Ishikawa (cell line): ENCODE measurements around the gene MYCBP2.

Experiments used
- CEBPB ChIP-seq: IDR thresholded peaks from 2 replicates; pipeline ENCODE4 v1.6.1; 2012
- CREB1 ChIP-seq: IDR thresholded peaks from 2 replicates; pipeline ENCODE4 v1.6.1; 2012; ENCODE audit warnings: low read depth
- EGR1 ChIP-seq: IDR thresholded peaks from 2 replicates; pipeline ENCODE4 v1.6.1; 2012
- EP300 ChIP-seq: IDR thresholded peaks from 2 replicates; pipeline ENCODE4 v1.6.1; 2012; ENCODE audit warnings: borderline replicate concordance
- FOXM1 ChIP-seq: IDR thresholded peaks from 2 replicates; pipeline ENCODE4 v1.6.1; 2012; ENCODE audit warnings: low read depth, borderline replicate concordance
- NFIC ChIP-seq: IDR thresholded peaks from 2 replicates; pipeline ENCODE4 v1.6.1; 2012
- RAD21 ChIP-seq: IDR thresholded peaks from 2 replicates; pipeline ENCODE4 v1.6.1; 2012; ENCODE audit warnings: low read depth
- TAF1 ChIP-seq: IDR thresholded peaks from 2 replicates; pipeline ENCODE4 v1.6.1; 2012; ENCODE audit warnings: low read depth, mild to moderate bottlenecking
- YY1 ChIP-seq: IDR thresholded peaks from 2 replicates; pipeline ENCODE4 v1.6.1; 2012; ENCODE audit warnings: low read depth
- ZBTB7A ChIP-seq: IDR thresholded peaks from 2 replicates; pipeline ENCODE4 v1.6.1; 2012; ENCODE audit warnings: low read depth
- TF ChIP-seq, protein P1 (sequence below): IDR thresholded peaks from 2 replicates; pipeline ENCODE4 v1.6.1; 2012
- TF ChIP-seq, protein P2 (sequence below): IDR thresholded peaks from 2 replicates; pipeline ENCODE4 v1.6.1; 2012; ENCODE audit warnings: low read depth, mild to moderate bottlenecking
- TF ChIP-seq, protein P3 (sequence below): IDR thresholded peaks from 2 replicates; pipeline ENCODE4 v1.6.1; 2012

DNA sequence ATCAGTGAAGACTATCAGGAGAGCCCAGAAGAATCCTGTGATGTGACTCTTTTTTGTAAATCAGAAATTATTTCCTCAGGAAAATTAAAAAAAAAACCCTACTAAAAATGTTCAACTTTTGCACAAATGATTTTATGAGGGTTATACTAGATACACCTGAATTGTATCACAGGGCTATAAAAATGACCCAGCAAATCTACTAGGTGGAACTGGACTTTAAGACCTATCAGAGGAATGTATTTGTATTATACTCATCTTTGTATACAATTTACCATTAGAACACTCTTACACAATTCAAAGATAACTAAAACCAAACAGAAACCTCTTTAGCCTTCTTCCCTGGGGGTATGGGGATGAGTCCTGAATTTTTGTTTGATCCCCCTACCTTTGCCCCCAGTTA, 307.1 kb downstream of the MYCBP2 start:
- TF ChIP-seq, protein P1, sequence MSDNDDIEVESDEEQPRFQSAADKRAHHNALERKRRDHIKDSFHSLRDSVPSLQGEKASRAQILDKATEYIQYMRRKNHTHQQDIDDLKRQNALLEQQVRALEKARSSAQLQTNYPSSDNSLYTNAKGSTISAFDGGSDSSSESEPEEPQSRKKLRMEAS, result no peak
- TF ChIP-seq TAF1, result no peak
- TF ChIP-seq RAD21, result no peak
- TF ChIP-seq YY1, result no peak
- TF ChIP-seq FOXM1, result no peak
- TF ChIP-seq, protein P2, sequence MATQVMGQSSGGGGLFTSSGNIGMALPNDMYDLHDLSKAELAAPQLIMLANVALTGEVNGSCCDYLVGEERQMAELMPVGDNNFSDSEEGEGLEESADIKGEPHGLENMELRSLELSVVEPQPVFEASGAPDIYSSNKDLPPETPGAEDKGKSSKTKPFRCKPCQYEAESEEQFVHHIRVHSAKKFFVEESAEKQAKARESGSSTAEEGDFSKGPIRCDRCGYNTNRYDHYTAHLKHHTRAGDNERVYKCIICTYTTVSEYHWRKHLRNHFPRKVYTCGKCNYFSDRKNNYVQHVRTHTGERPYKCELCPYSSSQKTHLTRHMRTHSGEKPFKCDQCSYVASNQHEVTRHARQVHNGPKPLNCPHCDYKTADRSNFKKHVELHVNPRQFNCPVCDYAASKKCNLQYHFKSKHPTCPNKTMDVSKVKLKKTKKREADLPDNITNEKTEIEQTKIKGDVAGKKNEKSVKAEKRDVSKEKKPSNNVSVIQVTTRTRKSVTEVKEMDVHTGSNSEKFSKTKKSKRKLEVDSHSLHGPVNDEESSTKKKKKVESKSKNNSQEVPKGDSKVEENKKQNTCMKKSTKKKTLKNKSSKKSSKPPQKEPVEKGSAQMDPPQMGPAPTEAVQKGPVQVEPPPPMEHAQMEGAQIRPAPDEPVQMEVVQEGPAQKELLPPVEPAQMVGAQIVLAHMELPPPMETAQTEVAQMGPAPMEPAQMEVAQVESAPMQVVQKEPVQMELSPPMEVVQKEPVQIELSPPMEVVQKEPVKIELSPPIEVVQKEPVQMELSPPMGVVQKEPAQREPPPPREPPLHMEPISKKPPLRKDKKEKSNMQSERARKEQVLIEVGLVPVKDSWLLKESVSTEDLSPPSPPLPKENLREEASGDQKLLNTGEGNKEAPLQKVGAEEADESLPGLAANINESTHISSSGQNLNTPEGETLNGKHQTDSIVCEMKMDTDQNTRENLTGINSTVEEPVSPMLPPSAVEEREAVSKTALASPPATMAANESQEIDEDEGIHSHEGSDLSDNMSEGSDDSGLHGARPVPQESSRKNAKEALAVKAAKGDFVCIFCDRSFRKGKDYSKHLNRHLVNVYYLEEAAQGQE, result no peak
- no peak for TF ChIP-seq EP300
- TF ChIP-seq EGR1, result no peak
- no peak for TF ChIP-seq ZBTB7A
- TF ChIP-seq CEBPB, result no peak
- TF ChIP-seq CREB1, result no peak
- TF ChIP-seq, protein P3, sequence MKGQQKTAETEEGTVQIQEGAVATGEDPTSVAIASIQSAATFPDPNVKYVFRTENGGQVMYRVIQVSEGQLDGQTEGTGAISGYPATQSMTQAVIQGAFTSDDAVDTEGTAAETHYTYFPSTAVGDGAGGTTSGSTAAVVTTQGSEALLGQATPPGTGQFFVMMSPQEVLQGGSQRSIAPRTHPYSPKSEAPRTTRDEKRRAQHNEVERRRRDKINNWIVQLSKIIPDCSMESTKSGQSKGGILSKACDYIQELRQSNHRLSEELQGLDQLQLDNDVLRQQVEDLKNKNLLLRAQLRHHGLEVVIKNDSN, result no peak
- no peak for TF ChIP-seq NFIC
